Measurements from ENCODE around the gene COX6A2.

Gene COX6A2

DNA sequence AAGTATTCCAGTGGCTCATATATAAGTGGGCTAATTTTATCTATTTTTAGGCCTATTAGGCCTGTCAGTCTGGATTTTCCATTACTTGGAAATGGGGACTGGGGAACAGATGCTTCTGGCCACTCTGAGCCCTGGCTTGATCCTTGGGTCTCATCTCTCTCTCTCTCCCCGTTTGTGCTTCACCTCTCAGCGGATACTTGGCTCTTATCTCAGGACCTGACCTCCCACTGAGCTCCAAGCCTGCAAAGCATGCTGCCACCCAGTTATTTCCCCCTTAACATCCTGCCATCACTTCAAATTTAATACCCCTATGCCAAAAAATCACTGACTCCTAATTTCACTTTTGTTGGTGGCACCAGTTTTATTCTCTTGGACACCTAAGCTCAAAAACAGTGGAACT, 10.3 kb upstream of the COX6A2 start:
- Histone ChIP-seq H3K9me3 (ENCODE audit: control insufficient read depth in 2 of 2, low read length in 2 of 2) (no peaks in the 10 kb centered on the region), H3K4me1 (ENCODE audit: control insufficient read depth in 2 of 2, insufficient read depth in 2 of 2, low read length in 2 of 2) (peaks cover 2% of the 10 kb centered on the region in 2 donors), H3K27ac (ENCODE audit: low read depth in 2 of 2, low read length in 2 of 2) (no peak overlapping the region), H3K9ac (ENCODE audit: low read depth in 1 of 2, low read length in 2 of 2) (no peak overlapping the region), H3K4me3 (ENCODE audit: low read length in 2 of 2) (no peak overlapping the region), H3K36me3 (ENCODE audit: control insufficient read depth in 2 of 2, insufficient read depth in 2 of 2, low read length in 2 of 2) (no peaks in the 10 kb centered on the region), H3K27me3 (ENCODE audit: control insufficient read depth in 2 of 2, insufficient read depth in 2 of 2, low read length in 2 of 2) (no peaks in the 10 kb centered on the region)

DNA sequence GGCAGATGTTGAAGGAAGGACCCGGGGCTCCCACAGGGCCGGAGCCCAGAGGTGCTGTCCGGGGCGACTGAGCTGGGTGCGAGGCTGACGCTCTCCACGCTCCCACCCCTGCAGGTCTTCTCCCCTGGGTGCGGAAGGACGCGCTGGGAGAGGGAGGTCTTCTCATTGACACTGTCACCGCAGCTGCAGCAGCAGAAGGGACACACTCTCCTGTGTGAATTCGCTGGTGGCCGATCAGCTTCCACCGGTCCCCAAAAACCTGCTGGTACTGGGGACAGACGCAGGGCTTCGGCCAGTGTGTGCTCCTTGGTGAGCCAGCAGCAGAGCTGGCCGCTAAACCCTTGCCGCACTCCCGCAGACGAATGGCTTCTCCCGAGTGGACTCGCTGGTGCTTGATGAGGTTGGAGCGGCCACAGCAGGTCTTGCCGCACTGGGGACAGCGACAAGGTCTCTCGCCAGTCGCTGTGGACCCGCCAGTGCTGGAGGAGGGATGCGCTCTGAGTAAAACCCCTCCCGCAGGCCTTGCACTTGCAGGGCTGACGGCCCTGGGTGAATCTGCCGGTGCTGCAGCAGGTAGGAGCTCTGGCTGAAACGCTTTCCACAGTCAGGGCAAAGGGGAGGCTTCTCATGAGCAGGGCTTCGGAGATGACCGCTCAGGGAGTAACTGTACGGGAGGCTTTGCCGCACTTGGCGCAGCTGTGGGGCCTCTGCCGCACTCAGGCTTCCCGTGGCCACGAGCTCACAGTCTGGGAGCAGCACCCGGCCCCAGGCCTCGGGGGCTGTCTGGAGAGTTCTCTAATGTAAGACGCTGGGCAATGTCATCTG, 8.3 kb upstream of the COX6A2 start:
- Histone ChIP-seq H3K27me3 (ENCODE audit: control insufficient read depth in 2 of 2, insufficient read depth in 2 of 2, low read length in 2 of 2) (no peaks in the 10 kb centered on the region), H3K4me1 (ENCODE audit: control insufficient read depth in 2 of 2, insufficient read depth in 2 of 2, low read length in 2 of 2) (no peaks in the 10 kb centered on the region)

GRCh38 chr16:31435341-31436220, 7.4 kb upstream of the COX6A2 start:
- no peak overlapping the region for H3K27ac ChIP-seq (ENCODE audit: low read depth in 2 of 2, low read length in 2 of 2)
- H3K4me1 ChIP-seq (ENCODE audit: control insufficient read depth in 2 of 2, insufficient read depth in 2 of 2, low read length in 2 of 2): no peaks in the 10 kb centered on the region
- no peak overlapping the region for H3K9ac ChIP-seq (ENCODE audit: low read depth in 1 of 2, low read length in 2 of 2)
- H3K36me3 ChIP-seq (ENCODE audit: control insufficient read depth in 2 of 2, insufficient read depth in 2 of 2, low read length in 2 of 2): no peaks in the 10 kb centered on the region
- no peak overlapping the region for H3K4me3 ChIP-seq (ENCODE audit: low read length in 2 of 2)
- H3K9me3 ChIP-seq (ENCODE audit: control insufficient read depth in 2 of 2, low read length in 2 of 2): no peaks in the 10 kb centered on the region
- no peaks in the 10 kb centered on the region for H3K27me3 ChIP-seq (ENCODE audit: control insufficient read depth in 2 of 2, insufficient read depth in 2 of 2, low read length in 2 of 2)

More for the DNA sequence above, 8.3 kb upstream of the COX6A2 start:
- Histone ChIP-seq H3K9me3 (ENCODE audit: control insufficient read depth in 2 of 2, low read length in 2 of 2) (no peaks in the 10 kb centered on the region), H3K9ac (ENCODE audit: low read depth in 1 of 2, low read length in 2 of 2) (no peak overlapping the region), H3K4me3 (ENCODE audit: low read length in 2 of 2) (no peak overlapping the region), H3K36me3 (ENCODE audit: control insufficient read depth in 2 of 2, insufficient read depth in 2 of 2, low read length in 2 of 2) (no peaks in the 10 kb centered on the region), H3K27ac (ENCODE audit: low read depth in 2 of 2, low read length in 2 of 2) (no peak overlapping the region)

- Histone ChIP-seq H3K4me3 (ENCODE audit: low read length in 2 of 2) (no peak overlapping the region), H3K36me3 (ENCODE audit: control insufficient read depth in 2 of 2, insufficient read depth in 2 of 2, low read length in 2 of 2) (no peaks in the 10 kb centered on the region), H3K9ac (ENCODE audit: low read depth in 1 of 2, low read length in 2 of 2) (no peak overlapping the region), H3K9me3 (ENCODE audit: control insufficient read depth in 2 of 2, low read length in 2 of 2) (no peaks in the 10 kb centered on the region), H3K27ac (ENCODE audit: low read depth in 2 of 2, low read length in 2 of 2) (no peak overlapping the region), H3K4me1 (ENCODE audit: control insufficient read depth in 2 of 2, insufficient read depth in 2 of 2, low read length in 2 of 2) (peaks cover 2 to 3% of the 10 kb centered on the region in 2 donors), H3K27me3 (ENCODE audit: control insufficient read depth in 2 of 2, insufficient read depth in 2 of 2, low read length in 2 of 2) (peaks cover 0 to 4% of the 10 kb centered on the region in 2 donors)
Measured at GRCh38 chr16:31430380-31431052, 2.4 kb upstream of the COX6A2 start.

DNA sequence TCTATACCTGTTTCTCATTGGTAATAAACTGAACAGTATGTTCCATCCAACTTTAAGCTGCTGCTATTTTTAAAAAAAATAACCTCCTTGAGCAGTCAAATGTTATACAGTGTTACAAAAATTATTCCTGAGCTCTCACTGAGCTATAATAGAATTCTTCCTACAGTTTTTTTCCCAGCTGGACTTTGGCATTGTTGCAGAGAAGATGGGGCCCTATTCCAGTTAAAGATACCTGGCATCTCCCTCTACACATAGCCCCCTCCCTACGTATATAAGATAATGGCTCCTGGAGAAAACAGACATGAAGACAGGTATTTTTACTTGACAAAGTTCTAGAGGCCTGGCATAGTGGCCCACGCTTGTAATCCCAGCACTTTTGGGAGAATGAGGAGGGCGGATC, 1.6 kb upstream of the COX6A2 start:
- no peak overlapping the region for H3K4me3 ChIP-seq (ENCODE audit: low read length in 2 of 2)
- H3K4me1 ChIP-seq (ENCODE audit: control insufficient read depth in 2 of 2, insufficient read depth in 2 of 2, low read length in 2 of 2): peaks cover 2 to 3% of the 10 kb centered on the region in 2 donors

DNA sequence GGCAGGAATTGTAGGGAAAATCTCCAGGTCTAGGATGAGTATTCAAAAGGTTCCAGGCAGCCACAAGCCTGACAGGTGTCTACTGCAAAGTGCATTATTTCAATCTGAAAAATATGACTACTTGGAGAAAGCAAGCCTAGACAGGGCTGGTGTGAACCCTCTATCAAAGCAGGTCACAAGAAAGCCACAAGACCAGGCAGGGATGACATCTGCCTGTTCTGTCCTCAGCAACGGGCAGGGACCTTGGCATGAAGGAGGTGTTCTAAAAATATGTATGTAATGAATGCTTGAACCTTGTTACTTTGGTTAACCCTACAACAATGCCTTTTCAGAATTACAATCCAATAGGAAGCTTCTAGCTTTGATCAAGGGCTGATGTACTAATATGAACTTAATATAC, 1.2 kb upstream of the COX6A2 start:
- H3K4me1 ChIP-seq (ENCODE audit: control insufficient read depth in 2 of 2, insufficient read depth in 2 of 2, low read length in 2 of 2): peaks cover 2 to 3% of the 10 kb centered on the region in 2 donors
- no peak overlapping the region for H3K4me3 ChIP-seq (ENCODE audit: low read length in 2 of 2)
- no peak overlapping the region for H3K27ac ChIP-seq (ENCODE audit: low read depth in 2 of 2, low read length in 2 of 2)
- no peaks in the 10 kb centered on the region for H3K9me3 ChIP-seq (ENCODE audit: control insufficient read depth in 2 of 2, low read length in 2 of 2)
- peaks cover 0 to 4% of the 10 kb centered on the region in 2 donors for H3K27me3 ChIP-seq (ENCODE audit: control insufficient read depth in 2 of 2, insufficient read depth in 2 of 2, low read length in 2 of 2)
- H3K36me3 ChIP-seq (ENCODE audit: control insufficient read depth in 2 of 2, insufficient read depth in 2 of 2, low read length in 2 of 2): no peaks in the 10 kb centered on the region
- no peak overlapping the region for H3K9ac ChIP-seq (ENCODE audit: low read depth in 1 of 2, low read length in 2 of 2)

More for the DNA sequence above, 1.6 kb upstream of the COX6A2 start:
- H3K27me3 ChIP-seq (ENCODE audit: control insufficient read depth in 2 of 2, insufficient read depth in 2 of 2, low read length in 2 of 2): peaks cover 0 to 4% of the 10 kb centered on the region in 2 donors
- no peak overlapping the region for H3K9ac ChIP-seq (ENCODE audit: low read depth in 1 of 2, low read length in 2 of 2)
- H3K27ac ChIP-seq (ENCODE audit: low read depth in 2 of 2, low read length in 2 of 2): no peak overlapping the region
- no peaks in the 10 kb centered on the region for H3K9me3 ChIP-seq (ENCODE audit: control insufficient read depth in 2 of 2, low read length in 2 of 2)
- H3K36me3 ChIP-seq (ENCODE audit: control insufficient read depth in 2 of 2, insufficient read depth in 2 of 2, low read length in 2 of 2): no peaks in the 10 kb centered on the region

DNA sequence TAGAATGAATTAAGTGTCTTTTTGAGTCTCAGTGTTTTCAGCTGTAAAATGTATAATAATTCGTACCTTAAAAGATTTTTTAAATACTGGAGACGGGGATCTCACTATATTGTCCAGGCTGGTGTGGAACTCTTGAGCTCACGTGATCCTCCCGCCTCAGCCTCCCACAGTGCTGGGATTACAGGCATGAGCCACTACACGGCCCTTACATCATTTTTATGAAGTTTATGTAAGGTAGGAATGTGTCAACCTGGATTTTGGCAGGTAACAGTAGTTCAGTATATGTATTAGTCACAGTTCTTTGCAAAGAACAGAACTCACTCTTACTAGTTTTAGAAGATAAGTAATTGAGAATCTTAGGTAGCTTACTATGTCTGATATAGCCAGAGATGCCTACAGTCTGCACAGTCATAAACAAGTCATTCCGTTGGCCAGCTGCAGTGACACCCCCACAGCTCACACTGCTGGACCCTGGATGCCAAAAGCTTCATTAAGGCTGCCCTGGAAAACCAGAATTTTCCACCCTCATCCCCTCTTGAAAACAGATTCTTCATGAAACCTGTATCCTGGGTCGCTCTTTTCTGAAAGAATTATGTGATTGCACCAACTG, 583 bp upstream of the COX6A2 start:
- H3K9ac ChIP-seq (ENCODE audit: low read depth in 1 of 2, low read length in 2 of 2): no peak overlapping the region
- H3K27me3 ChIP-seq (ENCODE audit: control insufficient read depth in 2 of 2, insufficient read depth in 2 of 2, low read length in 2 of 2): peaks cover 0 to 6% of the 10 kb centered on the region in 2 donors
- H3K4me3 ChIP-seq (ENCODE audit: low read length in 2 of 2): no peak overlapping the region
- no peaks in the 10 kb centered on the region for H3K36me3 ChIP-seq (ENCODE audit: control insufficient read depth in 2 of 2, insufficient read depth in 2 of 2, low read length in 2 of 2)
- H3K9me3 ChIP-seq (ENCODE audit: control insufficient read depth in 2 of 2, low read length in 2 of 2): no peaks in the 10 kb centered on the region
- peaks cover 2 to 3% of the 10 kb centered on the region in 2 donors for H3K4me1 ChIP-seq (ENCODE audit: control insufficient read depth in 2 of 2, insufficient read depth in 2 of 2, low read length in 2 of 2)
- no peak overlapping the region for H3K27ac ChIP-seq (ENCODE audit: low read depth in 2 of 2, low read length in 2 of 2)

DNA sequence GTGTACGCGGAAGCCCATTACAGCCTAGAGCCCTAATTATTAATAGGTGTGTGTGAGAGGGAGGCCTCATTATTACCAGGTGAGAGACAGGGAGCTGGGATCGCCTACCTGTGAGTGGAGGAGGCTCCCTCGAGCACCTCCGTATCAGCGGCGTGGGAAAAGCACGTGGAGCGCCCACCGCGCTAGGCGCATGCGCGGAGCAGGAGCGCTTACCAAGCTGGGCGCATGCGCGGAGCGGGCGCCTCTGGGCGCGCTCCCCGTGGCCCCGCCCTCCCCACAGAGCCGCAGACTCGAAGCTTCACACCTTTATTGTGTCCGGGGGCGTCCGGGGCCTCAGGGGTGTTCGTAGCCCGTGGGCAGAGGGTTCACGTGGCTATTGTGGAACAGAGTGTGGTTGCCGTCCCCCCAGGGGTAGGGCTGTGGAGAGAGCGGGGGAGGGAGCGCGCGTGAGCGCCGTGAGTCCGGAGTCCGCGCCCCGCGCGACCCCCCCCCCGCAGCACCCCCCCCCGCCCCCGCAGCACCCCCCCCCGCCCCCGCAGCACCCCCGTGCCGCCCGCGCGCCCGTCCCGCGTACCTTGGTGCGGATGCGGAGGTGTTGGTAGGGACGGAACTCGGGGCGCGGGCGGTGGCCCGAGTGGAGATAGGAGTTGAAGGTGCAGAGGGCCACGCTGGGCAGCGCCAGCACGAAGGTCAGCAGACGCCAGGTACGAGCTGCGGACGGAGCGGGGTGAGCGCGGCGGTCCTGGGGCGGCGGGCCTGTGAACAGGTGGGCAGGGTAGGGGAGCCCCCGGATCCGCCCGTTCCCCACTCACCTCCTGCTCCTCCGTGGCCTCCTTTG, 500 bp downstream of the COX6A2 start:
- Histone ChIP-seq H3K9me3 (ENCODE audit: control insufficient read depth in 2 of 2, low read length in 2 of 2) (no peaks in the 10 kb centered on the region), H3K9ac (ENCODE audit: low read depth in 1 of 2, low read length in 2 of 2) (no peak overlapping the region), H3K4me1 (ENCODE audit: control insufficient read depth in 2 of 2, insufficient read depth in 2 of 2, low read length in 2 of 2) (peaks cover 2 to 3% of the 10 kb centered on the region in 2 donors), H3K4me3 (ENCODE audit: low read length in 2 of 2) (peak overlapping the region; percentile 13 to 30), H3K27me3 (ENCODE audit: control insufficient read depth in 2 of 2, insufficient read depth in 2 of 2, low read length in 2 of 2) (peaks cover 0 to 8% of the 10 kb centered on the region in 2 donors), H3K36me3 (ENCODE audit: control insufficient read depth in 2 of 2, insufficient read depth in 2 of 2, low read length in 2 of 2) (no peaks in the 10 kb centered on the region), H3K27ac (ENCODE audit: low read depth in 2 of 2, low read length in 2 of 2) (no peak overlapping the region)

GRCh38 chr16:31423801-31424200, 4.4 kb downstream of the COX6A2 start:
- H3K4me1 ChIP-seq (ENCODE audit: control insufficient read depth in 2 of 2, insufficient read depth in 2 of 2, low read length in 2 of 2): peaks cover 2 to 3% of the 10 kb centered on the region in 2 donors
- no peak overlapping the region for H3K4me3 ChIP-seq (ENCODE audit: low read length in 2 of 2)
- H3K9me3 ChIP-seq (ENCODE audit: control insufficient read depth in 2 of 2, low read length in 2 of 2): no peaks in the 10 kb centered on the region
- H3K9ac ChIP-seq (ENCODE audit: low read depth in 1 of 2, low read length in 2 of 2): no peak overlapping the region
- no peak overlapping the region for H3K27ac ChIP-seq (ENCODE audit: low read depth in 2 of 2, low read length in 2 of 2)
- H3K27me3 ChIP-seq (ENCODE audit: control insufficient read depth in 2 of 2, insufficient read depth in 2 of 2, low read length in 2 of 2): peaks cover 0 to 8% of the 10 kb centered on the region in 2 donors
- H3K36me3 ChIP-seq (ENCODE audit: control insufficient read depth in 2 of 2, insufficient read depth in 2 of 2, low read length in 2 of 2): no peaks in the 10 kb centered on the region

Data from mucosa of rectum (tissue), 2 donors.